HUDEP-2 (cell line): Measurements from ENCODE around the gene CDC42BPG.

Experiments
- DNase-seq, 76 experiments: peaks; one replicate each; lab custom pipeline; 2025; ENCODE audit not compliant: unreplicated experiment in 76 of 76; lab: John Stamatoyannopoulos, UW

The CDC42BPG gene

GRCh38 chr11:64814712-64815187, 29.7 kb downstream of the CDC42BPG start:
- no peak for DNase-seq

GRCh38 chr11:64813826-64814225, 30.6 kb downstream of the CDC42BPG start:
- no peak for DNase-seq

DNA sequence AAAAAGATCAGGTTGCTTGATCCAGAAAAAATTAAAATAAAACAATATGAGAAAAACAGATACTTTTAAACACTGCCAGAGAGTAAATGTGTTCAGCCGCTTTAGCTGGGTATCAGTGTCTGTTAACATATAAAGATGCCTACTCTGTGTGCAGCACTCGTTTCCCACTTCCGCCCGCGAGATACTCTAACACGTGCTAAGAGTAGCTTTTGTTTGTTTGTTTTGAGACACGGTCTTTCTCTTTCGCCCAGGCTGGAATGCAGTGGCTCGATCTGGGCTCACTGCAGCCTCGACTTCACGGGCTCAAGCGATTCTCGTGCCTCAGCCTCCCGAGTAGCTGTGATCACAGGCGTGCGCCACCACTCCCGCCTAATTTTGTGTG, 33.6 kb downstream of the CDC42BPG start:
- DNase-seq = peak in 1 of 76 experiments; percentile 46

GRCh38 chr11:64810271-64810890, 34.1 kb downstream of the CDC42BPG start, which contains the start of gene MEN1:
Gene MEN1 (minus strand): TSS chr11:64810551. CDS start chr11:64810109, 442 bp downstream.
- peak in 74 of 76 experiments; percentile 37 to 95 (median 89) for DNase-seq

DNA sequence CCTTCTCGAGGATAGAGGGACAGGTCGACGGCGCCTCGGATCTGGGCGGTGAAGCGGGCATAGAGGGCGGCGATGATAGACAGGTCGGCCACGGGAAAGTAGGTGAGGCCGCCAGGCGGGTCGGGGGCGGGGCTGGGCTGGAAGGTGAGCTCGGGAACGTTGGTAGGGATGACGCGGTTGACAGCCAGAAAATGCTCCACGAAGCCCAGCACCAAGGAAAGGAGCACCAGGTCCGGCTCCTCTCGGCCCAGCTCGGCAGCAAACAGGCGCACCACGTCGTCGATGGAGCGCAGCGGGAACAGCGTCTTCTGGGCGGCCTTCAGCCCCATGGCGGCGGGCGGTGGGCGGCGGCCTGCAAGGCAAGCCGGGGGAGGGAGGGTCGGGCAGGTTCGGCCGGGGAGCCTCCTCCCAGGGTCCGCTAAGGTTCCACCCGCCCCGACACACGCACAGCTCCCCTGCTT, 34.6 kb downstream of the CDC42BPG start:
- DNase-seq = no peak

DNA sequence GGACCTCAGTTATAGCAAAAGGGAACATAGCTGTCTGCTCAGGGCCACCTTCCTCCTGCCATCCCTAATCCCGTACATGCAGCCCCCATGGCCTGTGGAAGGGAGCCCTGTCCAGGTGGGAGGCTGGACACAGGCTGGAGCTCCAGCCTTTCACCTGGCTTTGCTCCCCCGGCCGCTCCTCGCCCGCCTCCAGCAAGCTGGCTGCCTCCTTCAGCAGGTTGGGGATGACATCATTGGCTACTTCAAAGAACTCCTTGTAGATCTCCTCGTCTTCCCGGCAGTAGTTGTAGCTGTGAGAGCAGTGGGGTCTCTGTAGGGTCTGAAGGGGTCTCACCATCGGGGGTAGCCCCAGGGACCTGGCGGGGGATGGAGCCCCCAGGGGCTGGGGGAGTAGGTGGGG, 39.0 kb downstream of the CDC42BPG start:
- DNase-seq = no peak

GRCh38 chr11:64804346-64805210, 39.9 kb downstream of the CDC42BPG start:
- DNase-seq = no peak

DNA sequence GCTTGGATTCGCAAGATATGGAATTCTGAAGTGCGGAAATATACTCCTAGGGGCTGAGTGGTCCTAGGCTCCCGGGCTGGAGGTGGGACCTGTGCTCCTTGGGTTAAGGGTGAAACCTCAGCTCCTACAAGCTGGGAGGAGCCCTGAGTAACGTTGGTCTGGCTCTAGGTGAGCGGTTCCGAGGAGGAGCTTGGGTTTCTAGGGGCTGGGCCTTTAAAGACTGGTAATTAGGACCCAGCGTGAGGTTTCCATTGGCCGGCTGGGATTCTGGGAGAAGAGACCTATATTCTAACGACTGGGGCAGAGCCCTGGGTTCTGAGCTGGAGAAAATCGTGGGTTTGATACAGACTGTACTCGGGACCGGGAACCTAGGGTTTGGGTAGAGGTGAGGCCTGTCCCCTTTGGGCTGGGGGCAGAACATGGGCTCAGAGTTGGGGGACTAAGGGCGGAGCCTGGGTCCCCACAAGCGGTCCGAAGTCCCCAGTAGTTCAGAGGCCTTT, 40.6 kb downstream of the CDC42BPG start:
- DNase-seq = no peak

DNA sequence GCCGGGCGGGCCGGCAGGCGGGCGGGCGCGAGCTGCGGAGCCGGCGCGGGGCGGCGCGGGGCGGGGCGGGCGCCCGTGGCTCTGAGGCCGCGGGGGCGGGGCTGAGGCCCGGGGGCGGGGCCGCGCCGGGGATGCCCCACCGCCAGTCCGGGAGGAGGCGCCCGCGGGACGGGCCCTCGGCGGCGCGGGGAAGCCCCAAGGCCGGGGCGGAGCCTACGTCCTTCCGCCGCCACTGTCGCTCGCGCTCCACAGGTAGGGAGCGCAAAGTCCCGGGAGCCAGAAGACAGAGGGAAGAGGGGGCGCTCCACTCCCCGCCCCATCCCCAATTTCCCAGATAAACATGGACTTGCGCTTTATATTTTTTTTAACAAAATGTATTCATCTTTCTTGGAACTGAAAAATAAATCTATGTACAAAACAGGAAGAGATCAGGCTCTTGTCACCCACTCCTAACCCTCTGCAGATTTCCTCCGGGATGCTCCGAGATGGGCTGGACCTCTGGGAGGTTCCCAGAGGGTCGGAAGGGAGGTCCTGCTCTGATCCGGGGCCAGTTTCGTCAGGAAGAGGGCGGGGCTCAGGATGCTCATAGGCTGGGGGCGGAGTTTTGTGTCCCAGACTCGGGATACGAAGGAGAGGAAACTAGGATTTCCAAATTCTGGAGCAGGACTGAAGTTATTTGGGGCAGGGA, 41.2 kb downstream of the CDC42BPG start, which contains the start of gene MAP4K2:
Gene MAP4K2, minus strand, starts transcription at position 57 of the 688 bp plus-strand sequence. CDS start 65 bp downstream, outside the sequence.
- peak in 67 of 76 experiments; percentile 9 to 82 (median 60) for DNase-seq

- peak in 1 of 76 experiments; percentile 31 for DNase-seq
Measured at GRCh38 chr11:64802370-64803157, 41.9 kb downstream of the CDC42BPG start.

GRCh38 chr11:64801561-64802369, 42.7 kb downstream of the CDC42BPG start:
- DNase-seq = no peak

- no peak for DNase-seq
Measured at GRCh38 chr11:64801158-64801464, 43.3 kb downstream of the CDC42BPG start.

- DNase-seq = no peak
Measured at GRCh38 chr11:64800303-64801157, 43.9 kb downstream of the CDC42BPG start.

GRCh38 chr11:64799623-64800302, 44.7 kb downstream of the CDC42BPG start:
- DNase-seq = no peak

DNA sequence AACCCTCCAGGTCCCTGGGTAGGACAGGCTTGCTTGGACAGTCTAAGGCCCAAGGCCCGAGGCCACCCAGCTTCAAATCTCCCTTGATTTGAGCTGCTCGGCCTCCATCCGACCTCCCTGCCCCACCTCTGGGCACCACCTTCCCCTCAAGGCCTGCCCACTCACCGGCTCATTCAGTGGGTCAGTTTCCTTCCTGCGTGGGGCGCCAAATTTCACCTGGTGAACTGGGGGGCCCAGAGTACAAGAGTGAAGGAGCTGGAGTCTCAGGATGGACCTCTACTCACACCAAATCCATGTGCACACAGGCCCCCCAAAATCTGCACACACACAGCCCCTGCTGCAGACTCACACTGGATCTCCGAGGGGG, 45.2 kb downstream of the CDC42BPG start:
- no peak for DNase-seq

DNA sequence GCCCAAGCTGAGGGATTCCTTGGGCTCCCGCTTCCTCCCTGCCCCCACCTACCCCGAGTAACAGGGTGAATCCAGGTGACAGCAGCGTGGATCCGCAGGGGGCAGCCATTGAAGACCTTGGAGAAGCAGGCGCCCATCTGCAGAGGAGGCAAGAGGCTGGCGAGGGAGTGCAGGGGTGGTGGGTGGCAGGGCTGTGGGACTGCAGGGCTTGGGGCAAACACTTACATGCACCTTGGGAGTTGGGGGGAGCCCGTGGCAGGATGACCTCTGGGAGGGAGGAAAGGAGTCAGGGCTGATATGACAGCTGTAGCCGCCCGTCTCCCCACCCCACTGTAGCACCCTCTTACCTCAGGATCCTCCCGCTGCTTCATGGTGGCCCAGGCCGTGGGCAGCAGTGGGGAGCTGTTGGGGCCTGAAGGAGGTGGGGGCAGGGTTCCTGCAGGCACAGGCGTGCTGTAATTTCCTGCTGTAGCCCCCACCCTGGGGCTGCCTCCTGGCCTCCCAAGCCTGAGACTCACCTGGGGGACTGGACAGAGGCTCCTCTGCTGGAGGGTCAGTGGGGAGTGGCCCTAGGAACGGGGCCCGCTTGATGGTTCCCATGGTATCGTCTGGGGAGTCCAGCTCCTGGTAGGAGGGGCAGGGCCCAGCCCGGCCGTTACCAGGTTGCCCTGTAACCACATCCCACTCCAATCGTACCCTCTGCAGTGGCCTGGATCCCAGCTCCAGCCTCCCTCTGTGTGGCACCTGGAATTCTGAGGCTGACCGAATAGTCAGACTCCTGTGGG, 47.5 kb downstream of the CDC42BPG start:
- no peak for DNase-seq
